Chondrocyte (in vitro differentiated cells): ENCODE results near the gene FLRT1. TPM values are rescaled to one million over a fixed set of nuclear protein-coding genes. Genes with fewer than 3 reads are reported as not detected.

Experiments
- DNase-seq: peaks from one replicate; pipeline ENCODE4 v3.0.0; 2021; ENCODE audit warnings: mixed read lengths, low spot score
- H3K27ac Mint-ChIP-seq: one replicate; pipeline ENCODE4 v1.8.0; 2021; ENCODE audit warnings: mild to moderate bottlenecking, moderate library complexity, mixed read lengths; ENCODE audit not compliant: unreplicated experiment
- H3K27me3 Mint-ChIP-seq: 2 replicates; pipeline ENCODE4 v1.8.0; 2021; ENCODE audit warnings: low read depth, mixed read lengths
- H3K36me3 Mint-ChIP-seq: 2 replicates; pipeline ENCODE4 v1.8.0; 2021; ENCODE audit warnings: low read depth, mixed read lengths
- H3K4me1 Mint-ChIP-seq: 2 replicates; pipeline ENCODE4 v1.8.0; 2021; ENCODE audit warnings: low read depth, mild to moderate bottlenecking, mixed read lengths
- H3K4me3 Mint-ChIP-seq: one replicate; pipeline ENCODE4 v1.8.0; 2021; ENCODE audit warnings: mild to moderate bottlenecking, moderate library complexity, mixed read lengths; ENCODE audit not compliant: unreplicated experiment
- H3K9me3 Mint-ChIP-seq: 2 replicates; pipeline ENCODE4 v1.8.0; 2021; ENCODE audit warnings: low read depth, mixed read lengths
- total RNA-seq: library from RNA; stranded (reverse); gene quantifications from 3 replicates; pipeline ENCODE4 v1.2.1, GENCODE V29; 2021
- TF ChIP-seq, protein P1 (sequence below): fragments of 200-600 bp; sonication (generic); IDR thresholded peaks from 2 replicates; pipeline ENCODE4 v1.5.0; 2021; ENCODE audit warnings: antibody characterized with exemption, mild to moderate bottlenecking, moderate library complexity

The FLRT1 gene
- total RNA-seq, 1 donor from 2014 or later, result 0.22 TPM

DNA sequence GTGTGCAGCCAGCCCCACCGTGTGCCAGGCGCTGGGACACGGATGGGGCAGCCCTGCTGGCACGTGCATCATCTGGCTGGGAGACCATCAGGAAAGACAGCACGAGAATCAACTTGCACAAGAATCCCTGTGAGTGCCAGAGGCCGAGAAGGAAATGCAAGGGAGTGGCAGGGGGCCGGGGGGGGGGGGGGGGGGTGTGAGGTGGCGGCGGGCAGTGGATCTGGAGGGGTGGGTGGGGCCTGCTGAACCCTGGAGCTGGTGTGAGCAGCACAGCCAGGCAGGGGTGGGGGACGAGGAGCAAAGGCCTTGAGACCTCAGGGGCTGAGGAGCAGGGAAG lies 14.0 kb upstream of the FLRT1 start:
- Mint-ChIP-seq H3K4me1 (peaks cover 3% of the 10 kb centered on the region), H3K9me3 (no peaks in the 10 kb centered on the region), H3K36me3 (no peaks in the 10 kb centered on the region), H3K27me3 (peaks cover 6% of the 10 kb centered on the region), H3K27ac (no peak overlapping the region), H3K4me3 (no peak overlapping the region)
- DNase-seq, result no peak
- TF ChIP-seq, protein P1, sequence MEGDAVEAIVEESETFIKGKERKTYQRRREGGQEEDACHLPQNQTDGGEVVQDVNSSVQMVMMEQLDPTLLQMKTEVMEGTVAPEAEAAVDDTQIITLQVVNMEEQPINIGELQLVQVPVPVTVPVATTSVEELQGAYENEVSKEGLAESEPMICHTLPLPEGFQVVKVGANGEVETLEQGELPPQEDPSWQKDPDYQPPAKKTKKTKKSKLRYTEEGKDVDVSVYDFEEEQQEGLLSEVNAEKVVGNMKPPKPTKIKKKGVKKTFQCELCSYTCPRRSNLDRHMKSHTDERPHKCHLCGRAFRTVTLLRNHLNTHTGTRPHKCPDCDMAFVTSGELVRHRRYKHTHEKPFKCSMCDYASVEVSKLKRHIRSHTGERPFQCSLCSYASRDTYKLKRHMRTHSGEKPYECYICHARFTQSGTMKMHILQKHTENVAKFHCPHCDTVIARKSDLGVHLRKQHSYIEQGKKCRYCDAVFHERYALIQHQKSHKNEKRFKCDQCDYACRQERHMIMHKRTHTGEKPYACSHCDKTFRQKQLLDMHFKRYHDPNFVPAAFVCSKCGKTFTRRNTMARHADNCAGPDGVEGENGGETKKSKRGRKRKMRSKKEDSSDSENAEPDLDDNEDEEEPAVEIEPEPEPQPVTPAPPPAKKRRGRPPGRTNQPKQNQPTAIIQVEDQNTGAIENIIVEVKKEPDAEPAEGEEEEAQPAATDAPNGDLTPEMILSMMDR, result no peak

DNA sequence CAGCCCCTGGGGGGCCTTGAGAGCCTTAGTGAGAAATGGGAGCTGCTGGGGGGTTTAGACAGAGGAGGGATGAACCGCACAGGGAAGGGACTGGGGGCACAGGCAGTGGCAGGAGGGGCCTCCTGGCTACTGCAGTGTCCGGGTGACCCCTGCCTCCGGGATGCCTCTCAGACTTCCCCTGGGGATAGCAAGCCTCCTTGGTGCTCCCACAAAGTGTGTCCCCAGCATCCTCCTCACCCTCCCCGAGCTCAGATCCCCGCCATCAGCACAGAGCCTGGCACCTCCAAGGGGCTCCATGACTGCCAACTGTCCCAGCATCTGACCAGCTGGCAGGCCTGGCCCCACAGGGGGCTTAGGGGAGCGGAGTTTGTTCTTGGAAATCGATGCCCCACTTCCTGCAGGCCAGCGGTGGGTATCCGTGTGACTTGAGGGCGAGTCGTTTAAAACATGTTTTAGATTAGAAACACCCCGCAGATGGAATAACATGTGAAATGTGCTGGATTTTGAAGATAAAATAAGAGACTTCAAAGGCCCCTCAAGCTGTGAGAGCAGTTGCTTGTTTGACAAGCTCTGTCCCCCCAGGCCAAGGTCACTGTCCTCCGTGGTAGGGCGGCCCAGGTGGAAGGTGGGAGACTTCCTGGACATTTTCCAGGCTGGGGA lies 13.5 kb upstream of the FLRT1 start:
- DNase-seq, result no peak

DNA sequence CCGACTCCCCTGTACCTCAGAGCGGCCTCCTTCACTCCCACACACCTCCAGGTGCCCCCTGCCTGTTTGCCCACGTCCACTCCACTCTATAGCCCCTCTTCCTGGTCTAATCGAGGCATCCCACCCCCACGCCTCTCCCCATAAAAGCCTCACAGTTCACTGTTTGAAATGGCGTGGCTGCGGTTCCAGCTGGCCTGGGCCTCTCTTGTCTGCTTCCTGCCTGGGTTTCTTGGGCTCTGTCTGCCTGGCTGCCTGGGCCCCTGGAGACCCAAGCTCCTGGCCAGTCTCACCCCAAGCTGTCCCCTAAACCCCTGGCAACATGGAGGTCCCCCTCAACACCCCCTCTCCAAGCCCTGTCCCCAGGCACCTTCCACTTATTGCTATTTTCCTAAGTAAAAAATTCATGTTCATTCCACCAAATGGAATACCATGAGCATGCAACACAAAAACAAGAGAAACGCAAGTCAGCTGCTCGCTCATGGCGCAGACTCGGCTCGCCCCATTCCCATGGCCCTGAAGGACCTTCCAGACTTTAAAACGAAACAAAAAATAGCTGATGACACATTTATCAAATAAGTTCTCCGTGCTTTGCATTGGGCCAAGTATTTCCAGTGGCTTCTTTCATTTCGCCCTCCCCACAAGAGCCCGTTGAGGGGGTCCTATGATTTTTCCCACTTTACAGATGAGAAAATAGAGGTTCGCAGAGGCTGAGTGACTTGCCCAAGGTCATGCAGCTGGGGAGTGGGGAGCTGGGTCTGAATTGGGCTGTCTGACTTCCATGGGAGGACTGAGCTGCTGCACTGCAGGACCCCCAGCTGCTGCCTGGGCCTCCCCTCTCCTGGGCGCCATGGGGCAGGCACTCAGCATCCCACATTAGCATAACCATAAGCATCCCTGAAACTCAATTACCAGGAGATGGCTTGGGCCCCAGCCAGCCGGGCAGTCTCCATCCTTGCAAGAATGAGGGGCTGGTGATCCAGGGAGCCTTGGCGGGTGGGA lies 11.7 kb upstream of the FLRT1 start:
- H3K27ac Mint-ChIP-seq, result no peak overlapping the region
- no peak for DNase-seq
- peaks cover 3% of the 10 kb centered on the region for H3K4me1 Mint-ChIP-seq
- peaks cover 6% of the 10 kb centered on the region for H3K27me3 Mint-ChIP-seq
- TF ChIP-seq, protein P1, result no peak
- no peaks in the 10 kb centered on the region for H3K9me3 Mint-ChIP-seq
- no peaks in the 10 kb centered on the region for H3K36me3 Mint-ChIP-seq
- no peak overlapping the region for H3K4me3 Mint-ChIP-seq

More for the DNA sequence above, 13.5 kb upstream of the FLRT1 start:
- Mint-ChIP-seq H3K27ac (no peak overlapping the region), H3K4me3 (no peak overlapping the region), H3K9me3 (no peaks in the 10 kb centered on the region), H3K27me3 (peaks cover 6% of the 10 kb centered on the region), H3K4me1 (peaks cover 3% of the 10 kb centered on the region), H3K36me3 (no peaks in the 10 kb centered on the region)
- TF ChIP-seq, protein P1, result no peak

- peaks cover under 1% of the 10 kb centered on the region for H3K36me3 Mint-ChIP-seq
- H3K27ac Mint-ChIP-seq, result no peak overlapping the region
- no peak overlapping the region for H3K4me3 Mint-ChIP-seq
- no peaks in the 10 kb centered on the region for H3K9me3 Mint-ChIP-seq
- peaks cover 7% of the 10 kb centered on the region for H3K27me3 Mint-ChIP-seq
- H3K4me1 Mint-ChIP-seq, result peaks cover 3% of the 10 kb centered on the region
- TF ChIP-seq, protein P1, result no peak
- DNase-seq, result no peak
These were observed 10.5 kb upstream of the FLRT1 start for GRCh38 chr11:64025205-64025604.

GRCh38 chr11:64026575-64027205 lies 9.0 kb upstream of the FLRT1 start:
- Mint-ChIP-seq H3K27me3 (peaks cover 2% of the 10 kb centered on the region), H3K4me1 (peaks cover under 1% of the 10 kb centered on the region), H3K27ac (no peak overlapping the region), H3K9me3 (no peaks in the 10 kb centered on the region), H3K36me3 (peaks cover 1% of the 10 kb centered on the region), H3K4me3 (no peak overlapping the region)
- no peak for DNase-seq
- TF ChIP-seq, protein P1, result no peak
